SK-N-SH (cell line): ENCODE measurements around the gene XXYLT1. TPM values are rescaled to one million over a fixed set of nuclear protein-coding genes. Genes with fewer than 3 reads are reported as not detected.

ENCODE experiments used
- CTCF ChIA-PET: fragments of 300-600, 350-600 bp; formaldehyde crosslinking; extraction: SDS; loops from one replicate; lab custom pipeline; 2021; lab: Yijun Ruan, JAX
- POLR2A ChIA-PET: fragments of 350-600 bp; sonication (Branson Sonifier 250); formaldehyde crosslinking; extraction: SDS; loops from one replicate; lab custom pipeline; 2020; ENCODE audit warnings: antibody characterized with exemption, inconsistent platforms; lab: Yijun Ruan, JAX
- DNase-seq: peaks from one replicate; pipeline ENCODE4 v3.0.0; 2012
- H2AFZ ChIP-seq: fragments of 200-600 bp; sonication (generic); 2 replicates; pipeline ENCODE4 v1.8.1; 2016; ENCODE audit warnings: antibody characterized with exemption, mild to moderate bottlenecking, low read depth
- H3F3A ChIP-seq: fragments of 200-600 bp; sonication (generic); replicated peaks from 2 replicates; pipeline ENCODE3; 2016; ENCODE audit warnings: antibody characterized with exemption, mild to moderate bottlenecking; ENCODE audit not compliant: insufficient read depth
- H3K27ac ChIP-seq, 2 experiments: fragments of 200-500 bp in 1 of 2; fragments of 200-600 bp in 1 of 2; sonication (Bioruptor generic) in 1 of 2; sonication (generic), shearing (Covaris generic) in 1 of 2; 2 replicates each; pipeline versions ENCODE4 v1.5.1 to v1.6.1; 2014 to 2016; ENCODE audit warnings: low read depth in 2 of 2, inconsistent platforms in 1 of 2, low read length in 1 of 2, mild to moderate bottlenecking in 1 of 2, mixed read lengths in 1 of 2
- H3K27me3 ChIP-seq: fragments of 200-600 bp; sonication (generic), shearing (Covaris generic); 2 replicates; pipeline ENCODE4 v1.6.1; 2016; ENCODE audit warnings: mixed run types; ENCODE audit not compliant: insufficient read depth
- H3K36me3 ChIP-seq, 2 experiments: fragments of 200-500 bp in 1 of 2; fragments of 200-600 bp in 1 of 2; sonication (Bioruptor generic) in 1 of 2; sonication (generic) in 1 of 2; replicated peaks in 1 of 2; 2 replicates each; pipeline versions ENCODE3 to v1.5.1; 2014 to 2016; ENCODE audit warnings: low read length in 1 of 2, mild to moderate bottlenecking in 1 of 2; ENCODE audit not compliant: insufficient read depth in 2 of 2, control insufficient read depth in 1 of 2
- H3K4me1 ChIP-seq, 2 experiments: fragments of 200-500 bp in 1 of 2; fragments of 200-600 bp in 1 of 2; sonication (Bioruptor generic) in 1 of 2; sonication (generic), shearing (Covaris generic) in 1 of 2; 2 replicates each; pipeline versions ENCODE4 v1.5.1 to v1.6.1; 2014 to 2016; ENCODE audit warnings: low read depth in 1 of 2, low read length in 1 of 2, mixed run types in 1 of 2; ENCODE audit not compliant: insufficient read depth in 2 of 2, control insufficient read depth in 1 of 2
- H3K4me2 ChIP-seq: fragments of 200-600 bp; sonication (generic), shearing (Covaris generic); 2 replicates; pipeline ENCODE4 v1.6.1; 2017; ENCODE audit warnings: mixed run types
- H3K4me3 ChIP-seq, 2 experiments: fragments of 200-500 bp in 1 of 2; fragments of 200-600 bp in 1 of 2; sonication (Bioruptor generic) in 1 of 2; sonication (generic), shearing (Covaris generic) in 1 of 2; 2 replicates each; pipeline versions ENCODE4 v1.5.1 to v1.8.1; 2014 to 2016; ENCODE audit warnings: low read depth in 2 of 2, inconsistent platforms in 1 of 2, low read length in 1 of 2, mild to moderate bottlenecking in 1 of 2, mixed read lengths in 1 of 2, moderate library complexity in 1 of 2
- H3K79me2 ChIP-seq: fragments of 200-600 bp; sonication (generic); 2 replicates; pipeline ENCODE4 v1.8.1; 2017; ENCODE audit warnings: mild to moderate bottlenecking; ENCODE audit not compliant: insufficient read depth
- H3K9ac ChIP-seq: fragments of 200-600 bp; sonication (generic); 2 replicates; pipeline ENCODE4 v1.6.1; 2017; ENCODE audit warnings: mixed run types
- H3K9me2 ChIP-seq: fragments of 200-600 bp; sonication (generic); 2 replicates; pipeline ENCODE4 v1.6.1; 2017; ENCODE audit warnings: mixed run types
- H3K9me3 ChIP-seq: fragments of 200-600 bp; sonication (generic); 2 replicates; pipeline ENCODE4 v1.6.1; 2017; ENCODE audit warnings: mixed run types, mild to moderate bottlenecking, moderate library complexity
- H4K20me1 ChIP-seq: fragments of 200-600 bp; sonication (generic); 2 replicates; pipeline ENCODE4 v1.6.1; 2017; ENCODE audit warnings: mild to moderate bottlenecking, mixed run types; ENCODE audit not compliant: insufficient read depth
- CHD2 ChIP-seq: fragments of 150-350 bp; IDR thresholded peaks from 2 replicates; pipeline ENCODE4 v1.6.1; 2018; ENCODE audit warnings: low read length; ENCODE audit not compliant: partially characterized antibody
- CTCF ChIP-seq: fragments of 200-600 bp; sonication (generic); IDR thresholded peaks from 2 replicates; pipeline ENCODE4 v1.6.1; 2017; ENCODE audit warnings: antibody characterized with exemption, mild to moderate bottlenecking, moderate library complexity
- FOSL2 ChIP-seq: IDR thresholded peaks from 2 replicates; pipeline ENCODE4 v1.4.0; 2012; ENCODE audit warnings: low read depth, mild to moderate bottlenecking, moderate library complexity, borderline replicate concordance
- FOXJ3 ChIP-seq: sonication (generic); formaldehyde crosslinking; IDR thresholded peaks from 2 replicates; pipeline ENCODE4 v1.5.1; 2020; ENCODE audit warnings: mild to moderate bottlenecking, missing genetic modification reagents
- JUND ChIP-seq: IDR thresholded peaks from 2 replicates; pipeline ENCODE4 v1.4.0; 2012
- PBX3 ChIP-seq: IDR thresholded peaks from 2 replicates; pipeline ENCODE4; 2012
- POLR2AphosphoS5 ChIP-seq: IDR thresholded peaks from 2 replicates; pipeline ENCODE4 v1.6.1; 2012; ENCODE audit warnings: low read depth, low read length
- RAD21 ChIP-seq: IDR thresholded peaks from 2 replicates; pipeline ENCODE4 v1.6.1; 2012; ENCODE audit warnings: mild to moderate bottlenecking, low read length
- RCOR1 ChIP-seq: fragments of 150-350 bp; IDR thresholded peaks from 2 replicates; pipeline ENCODE4 v1.6.1; 2017; ENCODE audit warnings: antibody characterized with exemption, low read length
- SIN3A ChIP-seq: IDR thresholded peaks from 2 replicates; pipeline ENCODE4 v1.6.1; 2012; ENCODE audit warnings: low read depth, mild to moderate bottlenecking, low read length, moderate library complexity, borderline replicate concordance
- YY1 ChIP-seq: IDR thresholded peaks from 2 replicates; pipeline ENCODE4 v1.4.0; 2012; ENCODE audit warnings: low read depth, mild to moderate bottlenecking
- ZBTB33 ChIP-seq: IDR thresholded peaks from 2 replicates; pipeline ENCODE4 v1.4.0; 2012; ENCODE audit warnings: low read depth, borderline replicate concordance
- WGBS: methylation state at CpG from one replicate; pipeline ENCODE4 v1.1.6; 2017; ENCODE audit warnings: low lambda C conversion rate; 5-methylcytosine and 5-hydroxymethylcytosine counted together
- polyA plus RNA-seq, 3 experiments: library from polyadenylated mRNA; depleted of rRNA; stranded (reverse); fragments of >200 nt; gene quantifications; 2 replicates each; pipeline ENCODE4 v1.2.3, GENCODE V29; 2012

XXYLT1 gene
- polyA plus RNA-seq, 1 of the 3 experiments (the other 2 are of a cell fraction): 22.6 TPM

GRCh38 chr3:195247863-195248189 lies 23.1 kb downstream of the XXYLT1 start (continued):
- TF ChIP-seq ZBTB33: no peak

- 0 out of 2 replicates have a peak, but pooled peaks cover 3% of the 10 kb centered on the region for H4K20me1 ChIP-seq
- no peak overlapping the region for H3K4me2 ChIP-seq
- peaks cover 3 to 59% of the 10 kb centered on the region in 2 experiments for H3K4me1 ChIP-seq
- H3K27ac ChIP-seq: peak overlapping the region in 1 of 2 experiments; percentile 74; a peak in 2 of 4 replicates
- POLR2A ChIA-PET: interaction anchor here (0.7 kb wide), 1 partner anchor 148 kb away, joined by 3 read pairs; no protein-coding TSS in a partner anchor
- no peaks in the 10 kb centered on the region for H3F3A ChIP-seq
- no peak for DNase-seq
- H3K9me3 ChIP-seq: no peaks in the 10 kb centered on the region
- WGBS: 98% methylated on average over 22 of the region's 24 CpGs
- H3K9me2 ChIP-seq: no peaks in the 10 kb centered on the region
- CTCF ChIA-PET: no interaction called here
- H3K36me3 ChIP-seq: no peaks in the 10 kb centered on the region
- no peak overlapping the region for H3K4me3 ChIP-seq
- TF ChIP-seq CTCF (no peak), RCOR1 (no peak), YY1 (no peak), FOSL2 (no peak), FOXJ3 (CRISPR knock-in tag) (no peak), PBX3 (no peak), CHD2 (no peak), POLR2AphosphoS5 (no peak), SIN3A (no peak), JUND (no peak), RAD21 (no peak)
- H2AFZ ChIP-seq: no peak overlapping the region
- H3K9ac ChIP-seq: no peak overlapping the region
- no peaks in the 10 kb centered on the region for H3K27me3 ChIP-seq
- H3K79me2 ChIP-seq: peaks cover 44% of the 10 kb centered on the region
These were observed 23.7 kb downstream of the XXYLT1 start for GRCh38 chr3:195247086-195247862.
